GM19328 (cell line): Measurements from ENCODE around the gene LOXL1.

Experiments
- ATAC-seq: cut with Tn5 transposase; IDR thresholded peaks from one replicate; pipeline ENCODE4 v1.9.1; 2021; ENCODE audit warnings: mild to moderate bottlenecking, moderate library complexity; ENCODE audit not compliant: unreplicated experiment

Gene LOXL1

GRCh38 chr15:73926219-73927002 is at the start of gene LOXL1:
Gene LOXL1, plus strand, starts transcription at chr15:73926462. Its CDS starts 322 bp downstream, at chr15:73926784.
- no peak for ATAC-seq

- no peak for ATAC-seq
Observed at GRCh38 chr15:73879426-73879825, 46.8 kb upstream of the LOXL1 start.

- ATAC-seq = no peak
Observed at GRCh38 chr15:73881579-73882320, 44.5 kb upstream of the LOXL1 start.

- no peak for ATAC-seq
Observed at GRCh38 chr15:73882761-73883419, 43.4 kb upstream of the LOXL1 start.

GRCh38 chr15:73884159-73884558 is 42.1 kb upstream of the LOXL1 start:
- no peak for ATAC-seq

GRCh38 chr15:73885954-73886700 is 40.1 kb upstream of the LOXL1 start:
- ATAC-seq = no peak

- no peak for ATAC-seq
Observed at GRCh38 chr15:73886717-73887345, 39.4 kb upstream of the LOXL1 start.

GRCh38 chr15:73887481-73887880 is 38.8 kb upstream of the LOXL1 start:
- ATAC-seq = no peak

GRCh38 chr15:73888224-73889041 is 37.8 kb upstream of the LOXL1 start:
- ATAC-seq = no peak

GRCh38 chr15:73889053-73889761 is 37.1 kb upstream of the LOXL1 start:
- no peak for ATAC-seq

GRCh38 chr15:73889762-73890124 is 36.5 kb upstream of the LOXL1 start:
- no peak for ATAC-seq

GRCh38 chr15:73891328-73892315 is 34.6 kb upstream of the LOXL1 start:
- no peak for ATAC-seq

- ATAC-seq = no peak
Observed at GRCh38 chr15:73892446-73893226, 33.6 kb upstream of the LOXL1 start.

- no peak for ATAC-seq
Observed at GRCh38 chr15:73894133-73894814, 32.0 kb upstream of the LOXL1 start.

- ATAC-seq = no peak
Observed at GRCh38 chr15:73897441-73898261, 28.6 kb upstream of the LOXL1 start.
